Thoracic aorta (tissue), 2 donors: ENCODE data around the gene IL3. TPM values are rescaled to one million over a fixed set of nuclear protein-coding genes. Genes with fewer than 3 reads are reported as not detected.

Experiments used
- ATAC-seq: fragments of 150-250 bp; one replicate; pipeline ENCODE4 v1.8.0; 2017; ENCODE audit warnings: low read depth; ENCODE audit not compliant: insufficient number of reproducible peaks, low FRiP score
- DNase-seq: peaks from one replicate; pipeline ENCODE4 v3.0.0-alpha.2; 2020; ENCODE audit warnings: low spot score
- H3K27ac ChIP-seq, 2 donors: fragments of 200-600 bp; sonication (generic); 1 replicate in 1 of 2; 2 replicates in 1 of 2; pipeline ENCODE4 v1.5.1; 2016; ENCODE audit warnings: mild to moderate bottlenecking in 2 of 2, moderate library complexity in 2 of 2
- H3K27me3 ChIP-seq: fragments of 200-600 bp; sonication (generic); replicated peaks from 2 replicates; pipeline ENCODE4 v1.6.0; 2016; ENCODE audit warnings: mild to moderate bottlenecking; ENCODE audit not compliant: insufficient read depth
- H3K36me3 ChIP-seq: fragments of 200-600 bp; sonication (generic); one replicate; pipeline ENCODE4 v1.5.1; 2016
- H3K4me1 ChIP-seq, 2 donors: fragments of 200-600 bp; sonication (generic); 1 replicate in 1 of 2; 2 replicates in 1 of 2; pipeline versions ENCODE4 v1.5.1 to v1.6.0; 2016; ENCODE audit warnings: low read depth in 2 of 2, mild to moderate bottlenecking in 1 of 2; ENCODE audit not compliant: control insufficient read depth in 1 of 2
- H3K4me3 ChIP-seq: fragments of 200-600 bp; sonication (generic); 2 replicates; pipeline ENCODE4 v1.5.1; 2016; ENCODE audit warnings: mild to moderate bottlenecking
- H3K9me3 ChIP-seq: fragments of 200-600 bp; sonication (generic); 2 replicates; pipeline ENCODE4 v1.5.1; 2016
- total RNA-seq, 2 donors: library from RNA; depleted of rRNA; stranded (reverse); fragments of >200 nt; gene quantifications; one replicate each; pipeline versions ENCODE4 v1.1.0 to v1.2.3, GENCODE V29; 2016
- TF ChIP-seq, protein P1 (sequence below): fragments of 200-600 bp; sonication (generic); IDR thresholded peaks from one replicate; pipeline ENCODE4 v1.5.1; 2019; ENCODE audit warnings: antibody characterized with exemption

Gene IL3
- total RNA-seq, 2 donors from 2014 or later = not detected

DNA sequence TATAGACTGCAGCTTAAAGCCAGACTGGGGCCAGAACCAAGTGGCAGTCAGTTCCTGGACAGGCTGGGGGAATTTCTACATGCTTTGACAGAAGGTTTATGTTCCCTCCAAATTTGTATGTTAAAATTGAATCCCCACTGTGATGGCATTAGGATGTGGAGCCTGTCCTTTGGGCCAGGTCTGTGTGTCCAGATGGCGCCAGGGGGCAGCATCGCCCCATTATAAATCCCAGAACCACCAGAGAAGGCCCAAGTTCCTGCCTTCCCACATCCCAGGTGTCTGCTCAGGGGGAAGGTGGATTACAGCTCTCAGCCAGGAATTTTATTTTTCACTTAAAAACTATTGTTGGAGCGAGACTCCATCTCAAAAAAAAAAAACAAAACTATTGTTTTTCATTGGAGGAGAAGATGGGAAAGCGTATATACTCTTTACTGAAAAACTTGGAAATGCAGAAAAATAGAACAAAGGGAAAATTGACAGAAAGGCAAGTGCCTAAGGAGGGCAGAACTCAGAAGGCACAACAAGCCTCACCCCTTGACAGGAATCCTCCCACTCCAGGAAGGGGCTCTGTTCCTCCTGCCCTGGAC, 5.0 kb downstream of the IL3 start:
- no peak overlapping the region for H3K27ac ChIP-seq
- TF ChIP-seq, protein P1, sequence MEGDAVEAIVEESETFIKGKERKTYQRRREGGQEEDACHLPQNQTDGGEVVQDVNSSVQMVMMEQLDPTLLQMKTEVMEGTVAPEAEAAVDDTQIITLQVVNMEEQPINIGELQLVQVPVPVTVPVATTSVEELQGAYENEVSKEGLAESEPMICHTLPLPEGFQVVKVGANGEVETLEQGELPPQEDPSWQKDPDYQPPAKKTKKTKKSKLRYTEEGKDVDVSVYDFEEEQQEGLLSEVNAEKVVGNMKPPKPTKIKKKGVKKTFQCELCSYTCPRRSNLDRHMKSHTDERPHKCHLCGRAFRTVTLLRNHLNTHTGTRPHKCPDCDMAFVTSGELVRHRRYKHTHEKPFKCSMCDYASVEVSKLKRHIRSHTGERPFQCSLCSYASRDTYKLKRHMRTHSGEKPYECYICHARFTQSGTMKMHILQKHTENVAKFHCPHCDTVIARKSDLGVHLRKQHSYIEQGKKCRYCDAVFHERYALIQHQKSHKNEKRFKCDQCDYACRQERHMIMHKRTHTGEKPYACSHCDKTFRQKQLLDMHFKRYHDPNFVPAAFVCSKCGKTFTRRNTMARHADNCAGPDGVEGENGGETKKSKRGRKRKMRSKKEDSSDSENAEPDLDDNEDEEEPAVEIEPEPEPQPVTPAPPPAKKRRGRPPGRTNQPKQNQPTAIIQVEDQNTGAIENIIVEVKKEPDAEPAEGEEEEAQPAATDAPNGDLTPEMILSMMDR = peak; percentile 11
- H3K4me3 ChIP-seq = no peak overlapping the region
- H3K9me3 ChIP-seq = no peaks in the 10 kb centered on the region
- no peaks in the 10 kb centered on the region for H3K4me1 ChIP-seq
- H3K27me3 ChIP-seq = no peaks in the 10 kb centered on the region
- DNase-seq = no peak
- H3K36me3 ChIP-seq = no peaks in the 10 kb centered on the region
- no peak for ATAC-seq

DNA sequence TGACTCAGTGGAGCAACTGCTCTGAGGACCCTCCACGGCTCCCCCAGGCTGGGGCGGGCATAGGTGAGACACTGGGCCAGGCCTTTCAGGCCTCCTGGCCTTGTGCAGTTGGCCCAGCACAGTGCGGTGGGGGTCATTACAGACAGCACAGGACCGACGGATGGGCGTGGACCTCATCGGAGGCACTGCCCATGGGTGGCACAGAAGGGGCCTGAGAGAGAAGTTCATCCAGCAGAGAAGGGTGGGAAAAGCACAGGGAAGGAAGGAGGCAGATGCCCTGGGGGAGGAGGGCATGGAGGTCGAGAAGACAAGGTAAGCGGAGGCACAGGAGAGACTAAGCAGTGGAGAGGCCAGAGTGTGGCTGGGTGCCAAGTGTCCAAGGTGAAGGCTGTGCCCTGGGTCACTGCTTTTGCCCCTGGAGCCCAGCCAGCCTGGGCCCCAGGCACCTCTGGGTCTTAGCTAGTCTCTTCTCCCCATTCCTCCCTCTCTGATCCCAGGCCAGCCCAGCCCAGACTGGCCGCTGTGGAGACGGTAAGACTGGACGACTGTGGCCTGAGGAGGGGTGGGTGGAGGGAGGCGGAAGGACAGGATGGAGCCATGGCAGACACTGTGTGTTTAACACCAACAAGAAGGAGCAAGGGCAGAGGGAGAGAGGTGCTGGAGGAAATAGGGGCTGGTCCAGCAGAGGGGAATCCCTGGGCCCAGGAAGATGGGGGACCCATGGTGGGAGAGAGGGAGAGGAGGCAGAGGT, 5.7 kb downstream of the IL3 start:
- Histone ChIP-seq H3K36me3 (no peaks in the 10 kb centered on the region), H3K27me3 (no peaks in the 10 kb centered on the region), H3K4me1 (no peaks in the 10 kb centered on the region), H3K4me3 (no peak overlapping the region), H3K9me3 (no peaks in the 10 kb centered on the region), H3K27ac (no peak overlapping the region)
- TF ChIP-seq, protein P1 = no peak
- ATAC-seq = no peak
- DNase-seq = no peak

DNA sequence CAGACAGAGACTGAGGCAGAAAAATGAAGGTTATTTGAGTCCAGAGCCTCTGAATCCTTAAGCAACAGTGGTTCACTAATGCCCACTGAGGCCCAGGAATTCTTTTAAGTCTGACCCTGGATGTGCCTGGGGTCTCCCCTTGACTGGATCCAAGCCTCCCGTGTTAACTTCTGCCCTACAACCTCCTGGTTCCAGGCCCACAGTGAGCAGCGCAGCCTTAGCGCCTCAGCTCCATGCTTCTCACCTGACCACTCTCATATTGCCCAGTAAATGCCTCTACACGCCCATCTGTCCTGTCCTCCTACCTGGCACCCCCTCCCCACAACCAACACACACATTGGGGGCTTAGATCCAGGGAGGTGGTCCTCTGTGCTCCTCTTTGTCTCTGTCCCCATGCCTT, 6.4 kb downstream of the IL3 start:
- Histone ChIP-seq H3K27ac (no peak overlapping the region), H3K36me3 (no peaks in the 10 kb centered on the region), H3K27me3 (no peaks in the 10 kb centered on the region), H3K4me1 (no peaks in the 10 kb centered on the region), H3K4me3 (no peak overlapping the region), H3K9me3 (no peaks in the 10 kb centered on the region)
- DNase-seq = no peak
- ATAC-seq = no peak
- TF ChIP-seq, protein P1 = no peak

DNA sequence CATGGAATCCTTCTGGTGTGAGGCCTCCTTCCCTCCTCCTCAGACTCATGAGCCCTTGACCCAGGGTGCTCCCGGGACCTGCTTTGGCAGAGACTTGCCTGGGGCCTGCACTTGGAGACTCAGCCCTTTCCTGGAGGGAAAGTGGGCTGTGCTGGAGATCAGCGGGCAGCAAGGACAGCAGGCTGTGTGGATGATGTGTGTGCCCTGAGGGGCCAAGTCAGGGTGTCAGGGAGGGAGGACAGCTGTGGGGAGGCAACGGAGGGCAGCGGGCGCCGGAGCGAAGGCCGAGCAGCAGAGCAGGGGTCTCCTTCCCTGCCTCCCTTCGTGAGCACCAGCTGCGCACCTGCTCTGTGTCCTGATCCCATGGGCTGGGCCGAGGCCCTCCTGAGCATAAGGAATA, 7.0 kb downstream of the IL3 start:
- ATAC-seq = no peak
- TF ChIP-seq, protein P1 = no peak
- DNase-seq = no peak

DNA sequence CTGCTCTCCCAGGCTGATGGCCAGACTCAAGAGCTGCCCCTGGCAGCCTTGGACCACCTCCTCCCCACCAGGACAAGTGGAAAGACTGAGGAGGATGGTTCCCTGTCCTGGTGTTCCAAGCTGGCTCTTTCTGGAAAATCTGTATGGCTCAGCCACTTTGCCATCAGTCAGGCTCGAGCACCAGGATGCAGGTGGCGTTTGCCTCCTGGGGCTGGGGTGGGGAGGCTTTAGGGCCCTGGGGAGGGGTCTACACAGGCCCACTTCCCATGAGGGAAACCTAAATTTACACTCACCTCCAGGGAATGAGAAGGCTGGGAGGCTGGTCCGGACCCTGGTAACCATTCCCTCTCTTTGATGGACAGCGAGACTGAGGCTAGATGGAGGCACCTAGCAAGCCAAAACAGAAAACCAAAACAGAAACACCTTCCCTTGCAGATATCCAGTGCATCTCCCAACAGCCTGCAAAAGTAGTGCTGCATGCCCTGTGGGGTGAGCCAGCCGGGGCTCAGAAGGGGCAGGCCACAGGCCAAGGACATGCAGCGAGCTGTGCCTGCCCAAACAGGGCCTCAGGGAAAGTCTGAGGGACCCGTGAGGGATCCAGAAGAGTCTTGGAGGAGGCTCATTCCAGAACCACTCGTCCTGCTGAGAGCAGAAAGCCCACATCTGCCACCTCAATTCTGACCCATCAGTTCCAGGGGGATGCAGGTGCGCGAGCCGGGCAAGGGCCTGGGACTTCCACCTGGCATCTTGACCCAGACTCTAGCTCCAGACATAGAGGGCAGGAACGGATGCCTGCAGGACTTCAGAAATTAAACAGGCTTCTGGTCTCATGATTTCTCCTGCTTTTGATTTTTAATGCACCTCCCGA, 7.7 kb downstream of the IL3 start:
- Histone ChIP-seq H3K4me3 (no peak overlapping the region), H3K4me1 (no peaks in the 10 kb centered on the region), H3K27ac (no peak overlapping the region), H3K9me3 (no peaks in the 10 kb centered on the region), H3K36me3 (no peaks in the 10 kb centered on the region), H3K27me3 (no peaks in the 10 kb centered on the region)
- no peak for DNase-seq
- TF ChIP-seq, protein P1 = no peak
- no peak for ATAC-seq

More for the DNA sequence above, 7.0 kb downstream of the IL3 start:
- H3K27me3 ChIP-seq = no peaks in the 10 kb centered on the region
- no peaks in the 10 kb centered on the region for H3K36me3 ChIP-seq
- H3K27ac ChIP-seq = no peak overlapping the region
- no peaks in the 10 kb centered on the region for H3K4me1 ChIP-seq
- no peak overlapping the region for H3K4me3 ChIP-seq
- H3K9me3 ChIP-seq = no peaks in the 10 kb centered on the region
